Measurements from ENCODE around the gene ADGRG6. TPM values are rescaled to one million over a fixed set of nuclear protein-coding genes. Genes with fewer than 3 reads are reported as not detected.
"Not testable (repeated sequence)": the region's sequence is repeated elsewhere in the genome, so short reads cannot be mapped to it uniquely, and the experiment has no call there.

Gene ADGRG6
- total RNA-seq, 4 donors from 2014 or later, result 56.6 to 147 (median 69.1) TPM

DNA sequence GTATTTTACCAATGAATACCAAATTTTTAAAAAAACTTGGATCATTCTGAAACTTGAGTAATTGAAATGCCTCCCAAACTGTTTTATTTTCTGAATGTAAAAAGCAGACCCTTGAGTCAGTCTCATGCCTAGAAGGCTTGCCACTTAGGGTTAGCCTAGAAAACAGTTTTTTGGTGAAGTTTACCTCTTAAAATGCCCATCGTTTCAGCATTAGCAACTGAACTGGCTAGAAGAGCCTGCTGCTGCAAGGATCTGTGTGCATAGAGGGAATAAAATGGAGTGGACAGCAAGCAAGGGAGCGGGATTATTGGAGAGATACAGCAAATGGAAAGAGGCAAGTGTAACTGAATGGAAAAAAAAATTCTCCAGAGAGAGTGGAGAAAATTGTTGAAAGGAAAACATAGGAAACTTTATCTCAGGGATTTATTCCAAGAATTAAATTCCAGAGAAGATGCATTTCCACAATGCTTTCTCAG is 40.1 kb downstream of the ADGRG6 start:
- H3K27me3 ChIP-seq, result no peaks in the 10 kb centered on the region
- TF ChIP-seq, protein P1, sequence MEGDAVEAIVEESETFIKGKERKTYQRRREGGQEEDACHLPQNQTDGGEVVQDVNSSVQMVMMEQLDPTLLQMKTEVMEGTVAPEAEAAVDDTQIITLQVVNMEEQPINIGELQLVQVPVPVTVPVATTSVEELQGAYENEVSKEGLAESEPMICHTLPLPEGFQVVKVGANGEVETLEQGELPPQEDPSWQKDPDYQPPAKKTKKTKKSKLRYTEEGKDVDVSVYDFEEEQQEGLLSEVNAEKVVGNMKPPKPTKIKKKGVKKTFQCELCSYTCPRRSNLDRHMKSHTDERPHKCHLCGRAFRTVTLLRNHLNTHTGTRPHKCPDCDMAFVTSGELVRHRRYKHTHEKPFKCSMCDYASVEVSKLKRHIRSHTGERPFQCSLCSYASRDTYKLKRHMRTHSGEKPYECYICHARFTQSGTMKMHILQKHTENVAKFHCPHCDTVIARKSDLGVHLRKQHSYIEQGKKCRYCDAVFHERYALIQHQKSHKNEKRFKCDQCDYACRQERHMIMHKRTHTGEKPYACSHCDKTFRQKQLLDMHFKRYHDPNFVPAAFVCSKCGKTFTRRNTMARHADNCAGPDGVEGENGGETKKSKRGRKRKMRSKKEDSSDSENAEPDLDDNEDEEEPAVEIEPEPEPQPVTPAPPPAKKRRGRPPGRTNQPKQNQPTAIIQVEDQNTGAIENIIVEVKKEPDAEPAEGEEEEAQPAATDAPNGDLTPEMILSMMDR (IDR thresholded peaks at IDR 0.05), result no peak
- TF ChIP-seq POLR2AphosphoS5 (IDR thresholded peaks at IDR 0.05) (no peak), EP300 (IDR thresholded peaks at IDR 0.05) (no peak), POLR2A (IDR thresholded peaks at IDR 0.05) (no peak)
- H3K36me3 ChIP-seq, result no peaks in the 10 kb centered on the region
- no peak overlapping the region for H3K4me3 ChIP-seq
- no peak for DNase-seq (ENCODE audit: low spot score in 2 of 2)
- no peaks in the 10 kb centered on the region for H3K9me3 ChIP-seq
- H3K4me1 ChIP-seq, result no peaks in the 10 kb centered on the region
- WGBS, result 84% methylated on average over 2 of the region's 2 CpGs
- H3K27ac ChIP-seq, result no peak overlapping the region

DNA sequence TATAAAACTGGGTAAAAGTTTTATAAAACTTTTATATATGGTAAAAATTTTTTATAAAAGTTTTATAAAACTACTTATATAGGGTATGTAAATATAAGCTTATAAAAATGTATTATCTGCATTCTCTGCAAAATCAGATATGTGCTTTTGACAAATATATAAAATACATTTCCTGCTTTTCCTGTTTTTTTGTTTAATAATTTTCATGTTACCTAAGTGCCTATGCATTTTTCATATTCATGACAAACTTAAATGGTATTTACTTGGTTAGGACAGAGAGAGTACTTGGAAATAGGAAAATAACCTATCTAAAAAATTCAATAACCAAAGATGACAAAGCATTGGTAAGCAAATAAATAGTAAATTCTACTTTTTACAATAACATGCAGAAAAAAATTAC is 41.2 kb downstream of the ADGRG6 start:
- no peaks in the 10 kb centered on the region for H3K36me3 ChIP-seq
- H3K4me1 ChIP-seq, result no peaks in the 10 kb centered on the region
- H3K9me3 ChIP-seq, result no peaks in the 10 kb centered on the region
- DNase-seq (ENCODE audit: low spot score in 2 of 2), result no peak
- TF ChIP-seq EP300 (IDR thresholded peaks at IDR 0.05) (no peak), POLR2A (IDR thresholded peaks at IDR 0.05) (no peak), POLR2AphosphoS5 (IDR thresholded peaks at IDR 0.05) (no peak)
- TF ChIP-seq, protein P1 (IDR thresholded peaks at IDR 0.05), result no peak
- no peak overlapping the region for H3K4me3 ChIP-seq
- no peaks in the 10 kb centered on the region for H3K27me3 ChIP-seq
- H3K27ac ChIP-seq, result no peak overlapping the region

DNA sequence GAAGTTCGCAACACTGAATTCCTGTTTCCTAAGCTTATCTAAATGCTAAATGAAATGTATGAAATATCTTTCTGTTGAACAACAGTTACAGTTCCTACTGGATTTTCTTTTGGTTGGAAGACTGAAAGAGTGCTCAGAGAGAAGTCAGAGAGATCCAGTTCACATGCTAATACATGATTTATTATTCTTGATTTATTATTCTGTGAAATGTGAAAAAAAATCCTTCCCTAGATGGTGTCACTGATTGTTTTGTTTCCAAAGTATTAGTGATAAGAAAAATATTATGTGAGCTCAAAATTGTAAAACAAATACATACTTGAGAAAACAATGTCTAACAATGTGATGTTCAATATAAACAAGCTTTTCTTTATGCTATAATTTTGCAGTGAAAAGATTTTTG is 42.1 kb downstream of the ADGRG6 start:
- TF ChIP-seq EP300 (IDR thresholded peaks at IDR 0.05), result no peak
- TF ChIP-seq POLR2AphosphoS5 (IDR thresholded peaks at IDR 0.05), result no peak

DNA sequence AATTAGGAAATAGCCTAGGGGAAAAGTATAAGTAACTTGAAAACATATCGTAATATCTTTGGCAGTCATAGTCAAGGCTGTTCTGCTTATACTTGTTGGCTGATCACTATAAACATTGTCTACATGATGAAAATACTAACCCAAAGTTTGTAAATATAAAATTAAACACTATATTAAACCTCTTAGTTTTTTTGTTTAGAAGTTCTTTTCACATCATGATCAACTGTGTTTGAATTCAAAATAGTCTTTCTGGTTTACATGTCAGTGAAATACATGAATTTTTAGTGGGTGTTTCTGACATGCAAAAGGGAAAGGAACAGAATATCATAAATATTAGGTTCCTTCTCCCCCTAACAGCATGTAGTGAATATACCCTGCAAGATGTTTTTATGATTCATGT is 43.5 kb downstream of the ADGRG6 start:
- no peak for DNase-seq (ENCODE audit: low spot score in 2 of 2)
- WGBS, result 51% methylated on average over 1 of the region's 1 CpG
- H3K27ac ChIP-seq, result no peak overlapping the region
- H3K9me3 ChIP-seq, result no peaks in the 10 kb centered on the region
- H3K4me1 ChIP-seq, result no peaks in the 10 kb centered on the region
- TF ChIP-seq, protein P1 (IDR thresholded peaks at IDR 0.05), result no peak
- no peak for TF ChIP-seq POLR2A (IDR thresholded peaks at IDR 0.05)
- no peak overlapping the region for H3K4me3 ChIP-seq
- no peaks in the 10 kb centered on the region for H3K36me3 ChIP-seq
- H3K27me3 ChIP-seq, result no peaks in the 10 kb centered on the region

More for the DNA sequence above, 42.1 kb downstream of the ADGRG6 start:
- no peak for DNase-seq (ENCODE audit: low spot score in 2 of 2)
- Histone ChIP-seq H3K27me3 (no peaks in the 10 kb centered on the region), H3K4me1 (no peaks in the 10 kb centered on the region), H3K27ac (no peak overlapping the region), H3K9me3 (no peaks in the 10 kb centered on the region), H3K4me3 (no peak overlapping the region), H3K36me3 (no peaks in the 10 kb centered on the region)
- WGBS, result 95% methylated on average over 1 of the region's 1 CpG

DNA sequence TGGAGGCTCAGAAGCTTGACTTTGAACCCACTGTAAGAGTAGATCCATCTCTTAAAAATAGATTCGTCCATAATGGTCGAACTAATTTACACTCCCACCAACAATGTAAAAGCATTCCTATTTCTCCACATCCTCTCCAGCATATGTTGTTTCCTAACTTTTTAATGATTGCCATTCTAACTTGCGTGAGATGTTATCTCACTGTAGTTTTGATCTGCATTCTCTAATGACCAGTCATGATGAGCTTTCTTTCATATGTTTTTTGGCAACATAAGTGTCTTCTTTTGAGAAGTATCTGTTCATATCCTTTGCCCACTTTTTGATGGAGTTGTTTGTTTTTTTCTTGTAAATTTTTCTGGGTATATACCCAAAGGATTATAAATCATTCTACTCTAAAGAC is 44.4 kb downstream of the ADGRG6 start:
- whole genome bisulfite sequencing, result 69% methylated on average over 3 of the region's 3 CpGs
- DNase-seq (ENCODE audit: low spot score in 2 of 2), result not testable (repeated sequence)

DNA sequence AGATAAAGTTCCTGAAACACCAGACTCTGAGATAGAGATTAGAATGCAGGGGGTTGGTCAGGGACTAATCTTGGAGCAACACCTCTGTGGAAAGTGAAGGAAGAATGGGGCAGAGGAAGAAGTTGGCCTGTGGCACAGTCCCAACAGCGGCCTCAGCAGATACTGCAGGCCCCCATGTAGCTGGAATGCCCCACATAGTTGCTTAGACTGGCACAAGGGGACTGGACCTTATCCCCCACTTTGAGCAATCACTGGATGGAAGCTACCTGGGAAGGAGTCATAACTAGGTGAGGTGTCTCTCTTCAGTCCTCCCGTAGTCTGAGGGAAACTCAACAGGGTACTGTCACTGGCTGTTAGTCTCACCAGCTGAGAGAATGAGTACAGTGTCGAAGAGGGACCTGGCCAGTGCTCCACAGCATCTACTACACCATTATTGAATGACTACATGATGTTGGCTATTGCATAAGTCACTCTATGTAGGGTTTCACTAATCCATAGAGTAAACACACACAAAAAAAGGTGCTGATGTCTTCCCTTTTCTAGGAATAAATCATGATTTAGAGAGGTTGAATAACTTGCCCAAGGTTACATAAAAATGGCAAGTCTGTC is 47.5 kb downstream of the ADGRG6 start:
- no peaks in the 10 kb centered on the region for H3K9me3 ChIP-seq
- no peaks in the 10 kb centered on the region for H3K36me3 ChIP-seq
- H3K4me1 ChIP-seq, result no peaks in the 10 kb centered on the region
- no peaks in the 10 kb centered on the region for H3K27me3 ChIP-seq
- WGBS, result 82% methylated on average over 3 of the region's 3 CpGs
- no peak overlapping the region for H3K4me3 ChIP-seq
- no peak overlapping the region for H3K27ac ChIP-seq
- TF ChIP-seq, protein P1 (IDR thresholded peaks at IDR 0.05), result no peak
- no peak for TF ChIP-seq EP300 (IDR thresholded peaks at IDR 0.05)
- TF ChIP-seq POLR2AphosphoS5 (IDR thresholded peaks at IDR 0.05), result no peak
- no peak for TF ChIP-seq POLR2A (IDR thresholded peaks at IDR 0.05)
- DNase-seq (ENCODE audit: low spot score in 2 of 2), result no peak

More for the DNA sequence above, 44.4 kb downstream of the ADGRG6 start:
- H3K27ac ChIP-seq, H3K4me1 ChIP-seq, H3K9me3 ChIP-seq, H3K4me3 ChIP-seq, H3K27me3 ChIP-seq, H3K36me3 ChIP-seq: not testable (repeated sequence)

Measured in suprapubic skin (tissue), 4 donors.